M059J (cell line): ENCODE measurements around the gene STK32C. TPM values are rescaled to one million over a fixed set of nuclear protein-coding genes. Genes with fewer than 3 reads are reported as not detected.

Experiments used
- DNase-seq: peaks from one replicate; pipeline ENCODE4 v3.0.0-alpha.2; 2012; ENCODE audit warnings: low read depth
- total RNA-seq: library from RNA; depleted of rRNA; stranded (reverse); fragments of >200 nt; shearing (Covaris generic); gene quantifications from 2 replicates; pipeline ENCODE4 v1.2.3, GENCODE V29; 2014

The STK32C gene
- total RNA-seq, 1 experiment from 2014 or later, result 3.6 TPM

DNA sequence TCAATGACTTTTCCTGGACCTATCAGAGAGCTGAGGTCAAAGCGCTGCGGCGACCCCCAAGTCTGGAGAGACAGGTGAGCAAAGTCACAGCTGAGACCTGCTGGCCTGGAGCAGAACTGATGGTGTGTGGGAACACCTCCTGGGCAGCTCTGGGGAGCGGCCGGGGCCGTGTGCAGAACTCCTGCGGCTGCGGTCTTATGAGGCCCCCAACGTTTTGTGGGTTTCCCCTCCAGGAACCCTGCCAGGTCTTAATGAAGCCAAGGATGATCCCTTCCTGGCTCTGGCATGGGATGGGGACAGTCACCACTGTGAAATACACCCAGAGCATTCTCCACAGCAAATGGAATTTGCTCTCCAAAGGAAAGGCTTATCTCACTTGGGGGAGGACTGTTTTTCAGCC, 94.9 kb downstream of the STK32C start:
- no peak for DNase-seq

DNA sequence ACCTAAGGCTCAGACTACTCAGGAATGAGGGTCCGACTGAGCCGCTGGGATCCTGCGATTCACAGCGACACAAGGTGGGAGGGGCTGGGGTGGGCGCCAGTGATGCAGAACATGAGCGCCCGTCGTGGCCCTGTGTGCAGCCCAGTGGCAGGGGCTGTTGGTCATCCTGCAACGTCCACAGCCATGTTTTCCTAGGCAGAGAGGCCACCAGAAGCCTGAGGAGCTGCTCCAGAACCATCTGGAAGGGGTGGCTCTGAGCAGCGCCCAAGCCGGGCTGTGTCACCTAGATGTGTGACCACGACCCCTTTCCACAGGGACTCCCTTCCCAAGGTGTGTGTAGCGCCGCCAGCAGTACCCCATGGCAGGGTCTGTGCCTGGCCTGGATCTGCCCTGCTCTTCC, 96.5 kb downstream of the STK32C start:
- DNase-seq, result no peak

DNA sequence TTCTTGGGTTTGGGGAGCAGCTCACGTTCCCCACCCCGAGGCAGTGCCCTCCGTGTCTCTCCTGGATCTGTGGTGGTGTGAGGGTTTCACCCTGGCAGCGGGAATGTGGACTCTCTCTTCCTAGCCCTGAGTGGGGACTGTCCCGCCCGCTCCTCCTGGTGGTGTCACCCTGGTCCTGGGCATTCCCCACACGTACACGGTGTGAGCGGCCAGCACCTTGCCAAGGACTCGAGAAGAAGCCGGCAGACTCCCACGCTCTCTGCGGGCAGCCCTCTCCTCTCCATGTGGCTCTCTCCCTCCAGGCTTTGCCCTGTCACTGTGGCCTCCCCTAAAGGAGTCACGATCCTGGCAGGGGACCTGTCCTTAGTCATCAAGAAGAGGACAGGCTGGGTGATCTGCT, 97.0 kb downstream of the STK32C start:
- DNase-seq, result no peak

DNA sequence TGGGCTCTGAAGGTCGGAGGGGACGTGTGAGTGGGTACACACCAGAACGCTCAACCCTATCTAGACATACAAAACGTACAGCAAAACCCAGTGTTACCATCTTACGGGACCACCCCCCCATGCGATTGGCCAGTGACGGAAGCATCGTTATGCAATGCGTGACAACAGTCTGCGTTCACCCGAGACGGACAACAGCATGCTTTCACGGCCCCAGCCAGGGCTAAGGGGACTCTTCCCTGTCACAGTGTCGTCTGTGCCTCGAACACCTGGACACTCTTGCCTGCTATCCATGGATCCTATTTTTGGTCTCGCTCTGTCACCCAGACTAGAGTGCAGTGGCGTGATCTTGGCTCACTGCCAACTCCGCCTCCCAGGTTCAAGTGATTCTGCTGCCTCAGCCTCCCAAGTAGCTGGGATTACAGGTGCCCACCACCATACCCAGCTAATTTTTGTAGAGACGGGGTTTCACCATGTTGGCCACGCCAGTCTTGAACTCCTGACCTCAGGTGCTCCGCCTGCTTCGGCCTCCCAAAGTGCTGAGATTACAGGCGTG, 97.7 kb downstream of the STK32C start:
- no peak for DNase-seq

DNA sequence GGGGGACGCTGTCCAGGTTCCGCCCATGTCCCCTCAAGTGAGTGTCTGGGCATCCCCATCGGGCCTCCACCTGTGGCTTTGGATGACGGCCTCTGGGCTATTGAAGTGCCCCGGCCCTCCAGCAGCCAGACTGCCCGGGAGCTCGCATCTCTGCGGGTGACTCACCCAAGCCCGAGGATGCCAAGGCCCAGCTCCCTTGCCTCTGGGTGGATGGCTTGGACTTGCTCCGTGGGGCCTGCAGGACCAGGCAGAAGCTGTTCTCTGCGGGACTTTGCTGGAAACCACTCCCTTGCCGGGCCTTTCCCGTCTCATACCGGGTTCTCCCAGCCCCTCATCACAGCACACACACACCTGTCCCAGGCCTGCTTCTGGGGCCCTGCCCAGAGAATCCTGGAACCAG, 98.6 kb downstream of the STK32C start:
- peak; percentile 59 for DNase-seq

DNA sequence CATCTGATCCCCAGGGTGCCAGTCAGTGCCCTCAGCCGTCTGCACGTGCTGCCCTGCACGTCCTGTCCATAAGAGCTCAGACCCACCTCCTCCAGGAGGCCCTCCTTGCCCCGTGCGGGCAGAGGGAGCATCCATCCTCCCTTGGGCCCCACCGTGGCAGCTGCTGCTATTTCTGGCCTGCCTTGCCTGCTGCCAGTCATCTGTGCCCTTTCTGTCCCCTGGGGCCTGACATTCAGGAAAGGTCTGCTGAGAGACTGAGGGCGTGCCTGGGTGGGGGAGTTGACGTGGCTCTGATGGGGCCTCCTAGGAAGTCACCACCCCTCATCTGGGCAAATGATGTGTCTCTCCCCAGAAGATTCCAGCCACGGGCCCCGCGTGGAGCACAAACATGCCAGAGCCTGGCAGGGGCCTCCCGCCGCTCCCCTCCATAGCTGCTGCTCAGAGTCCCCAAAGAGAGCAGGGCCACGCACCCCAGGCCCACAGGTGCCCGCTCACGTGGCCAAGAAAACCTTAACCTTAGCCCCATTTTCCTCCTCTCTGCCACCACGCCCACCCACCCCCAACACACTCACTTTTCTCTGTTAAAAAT, 99.2 kb downstream of the STK32C start:
- DNase-seq, result no peak

DNA sequence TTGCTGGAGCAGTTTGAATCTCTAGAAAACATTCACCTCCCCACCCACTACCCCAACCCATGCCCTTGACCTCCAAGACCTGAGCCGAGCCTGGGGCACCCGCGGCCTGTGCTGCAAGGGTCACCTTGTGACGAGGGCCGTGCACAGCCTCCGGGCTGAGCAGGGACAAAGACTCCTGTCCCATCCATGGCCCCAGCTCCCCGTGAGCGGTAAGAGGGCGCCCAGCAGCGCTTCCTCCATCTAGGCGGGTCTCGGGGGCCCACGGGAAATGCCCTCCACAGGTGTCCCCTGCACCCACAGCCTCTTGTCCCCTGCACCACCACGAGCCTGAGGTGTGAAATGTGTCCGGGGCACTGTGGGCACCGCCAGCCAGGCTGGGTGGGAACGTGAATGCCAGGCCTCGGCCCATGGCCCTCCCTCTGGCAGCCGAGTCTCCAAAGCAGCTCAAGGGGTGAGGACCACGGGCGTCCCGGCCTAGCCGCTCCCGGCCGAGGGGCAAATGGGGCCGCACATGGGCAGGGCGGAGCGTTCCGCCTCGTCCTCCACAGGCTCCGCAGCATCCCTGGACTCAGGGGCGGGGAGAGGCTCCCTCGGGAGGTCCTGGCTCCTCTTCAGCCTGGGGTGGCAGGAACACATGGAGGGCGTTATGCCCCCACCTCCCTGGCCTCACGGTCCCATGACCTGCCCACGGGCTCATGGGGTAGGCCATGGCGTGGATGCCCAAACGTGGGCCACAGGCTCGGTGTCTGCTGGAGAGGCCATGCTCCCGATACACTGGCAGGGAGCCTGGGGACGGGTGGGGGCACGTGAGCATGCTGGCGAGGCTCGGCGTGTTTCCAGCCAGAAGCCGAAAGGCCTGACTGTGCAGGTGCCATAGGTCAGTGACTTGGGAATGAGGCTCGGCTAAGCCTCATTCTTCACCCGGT, 100.0 kb downstream of the STK32C start:
- DNase-seq, result no peak

DNA sequence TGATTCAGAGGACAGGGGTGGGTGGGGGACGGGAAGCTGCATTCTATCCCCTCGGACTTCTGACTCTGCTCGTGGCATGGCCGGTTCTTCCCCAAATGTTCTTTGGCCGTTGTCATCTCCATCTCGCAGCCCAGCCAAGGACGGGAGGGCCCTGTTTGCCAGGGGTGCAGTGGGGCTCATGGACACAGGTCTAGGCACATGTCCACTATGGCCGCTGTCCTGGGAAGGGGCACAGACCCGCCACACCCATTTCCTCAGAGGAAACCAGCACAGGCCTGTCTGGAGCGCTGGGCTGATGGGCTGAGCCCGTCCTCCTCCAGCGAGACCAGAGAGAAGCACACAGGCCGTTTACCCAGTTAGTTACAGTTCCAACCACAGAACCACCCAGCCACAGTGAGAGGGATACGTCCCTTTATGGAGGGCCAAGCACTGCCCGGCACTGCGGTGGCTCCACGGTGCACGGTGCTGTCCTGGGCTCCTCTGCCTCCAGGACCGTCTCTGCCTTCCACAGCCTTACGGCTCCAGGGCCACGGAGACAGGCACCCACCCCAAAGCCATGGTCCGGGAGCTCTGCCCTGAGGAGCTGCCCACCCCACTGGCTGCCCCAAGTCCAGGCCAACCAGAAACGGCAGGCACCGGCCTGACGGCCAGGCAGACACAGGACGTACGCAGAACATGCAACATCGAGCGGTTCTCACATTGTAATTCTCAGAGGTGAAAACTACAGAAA, 100.8 kb downstream of the STK32C start:
- no peak for DNase-seq

DNA sequence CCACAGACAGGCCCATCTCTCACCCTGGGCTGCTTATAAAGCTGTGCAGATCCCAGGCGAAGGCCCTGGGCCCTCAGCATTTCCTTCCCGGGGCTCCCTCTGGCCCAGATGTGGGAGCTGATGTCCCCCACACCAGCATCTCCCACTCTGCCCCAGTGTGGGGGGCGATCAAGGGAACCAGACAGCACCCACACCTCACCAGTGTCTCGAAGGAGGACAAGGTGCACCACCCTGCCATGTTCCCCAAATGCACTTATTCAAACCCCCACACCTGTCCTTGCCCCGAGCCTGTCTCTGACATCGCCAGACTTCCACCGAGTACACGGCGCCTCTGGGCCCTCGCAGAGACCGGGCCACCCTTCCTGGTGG, 101.4 kb downstream of the STK32C start:
- DNase-seq, result no peak

DNA sequence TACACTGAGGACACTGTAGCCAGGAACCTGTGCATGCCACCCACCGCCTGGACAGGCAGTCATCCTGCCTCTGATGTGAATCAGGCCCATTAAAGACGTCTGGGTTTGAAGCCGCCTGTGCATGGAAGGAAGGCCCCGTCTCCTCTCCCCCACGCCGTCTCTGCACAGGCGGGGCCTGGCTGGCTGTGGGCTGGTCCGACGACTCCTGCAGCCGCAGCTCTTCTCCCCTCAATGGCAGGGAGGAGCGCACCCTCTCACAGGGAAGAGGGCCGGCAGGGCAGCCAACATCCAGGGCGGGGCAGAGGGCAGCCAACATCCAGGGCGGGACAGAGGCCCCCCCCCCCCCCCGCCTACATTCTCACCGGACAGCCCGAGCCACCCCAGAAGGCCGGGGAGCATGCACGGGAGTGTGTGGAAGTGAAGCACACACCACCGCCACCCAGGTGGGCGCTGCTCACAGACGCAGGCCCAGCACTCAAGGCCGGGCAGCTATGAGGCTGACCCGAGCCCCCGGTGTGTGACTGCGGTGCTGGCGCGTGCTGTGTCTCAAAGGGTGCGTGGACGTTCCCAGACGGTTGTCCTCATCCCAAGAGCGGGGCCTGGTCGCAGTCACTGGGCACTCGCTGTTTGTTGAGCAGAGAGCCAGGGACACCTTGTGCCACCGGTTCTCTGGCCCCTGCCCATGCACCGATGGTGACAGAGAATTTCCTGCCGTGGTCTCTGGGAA, 101.9 kb downstream of the STK32C start:
- DNase-seq, result no peak

DNA sequence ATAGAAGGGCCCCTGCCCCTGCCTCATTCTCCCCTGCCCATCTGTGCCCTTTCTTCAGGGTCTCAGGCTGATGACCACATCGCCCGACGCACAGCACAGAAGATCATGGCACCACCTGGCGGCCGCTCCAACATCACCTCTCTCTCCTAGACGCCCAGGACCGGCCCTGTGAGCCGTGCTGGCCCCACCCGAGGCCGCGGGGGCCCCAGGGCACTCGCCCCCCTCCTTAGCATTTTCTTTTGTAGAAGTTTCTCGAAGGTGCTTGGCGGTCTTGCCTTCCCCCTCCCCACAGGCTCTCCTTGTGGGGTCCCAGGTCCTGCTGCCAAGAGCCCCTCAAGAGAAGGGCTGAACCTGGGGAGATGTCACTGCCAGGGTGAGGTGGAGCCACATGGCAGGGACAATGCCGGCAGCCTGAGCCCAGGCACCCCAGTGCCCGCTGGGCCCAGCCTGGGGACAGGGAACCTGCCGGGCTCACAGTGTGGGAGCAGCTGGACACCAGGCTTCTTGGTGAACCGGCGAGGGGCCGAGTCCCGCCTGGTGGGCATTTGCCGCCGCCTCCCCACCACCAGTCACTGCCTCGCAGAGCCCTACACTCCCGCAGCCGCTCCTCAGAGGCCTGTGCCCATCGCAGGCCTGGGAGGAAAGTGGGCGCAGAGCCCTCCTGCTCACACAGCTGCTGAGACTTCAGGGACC, 102.8 kb downstream of the STK32C start:
- no peak for DNase-seq

DNA sequence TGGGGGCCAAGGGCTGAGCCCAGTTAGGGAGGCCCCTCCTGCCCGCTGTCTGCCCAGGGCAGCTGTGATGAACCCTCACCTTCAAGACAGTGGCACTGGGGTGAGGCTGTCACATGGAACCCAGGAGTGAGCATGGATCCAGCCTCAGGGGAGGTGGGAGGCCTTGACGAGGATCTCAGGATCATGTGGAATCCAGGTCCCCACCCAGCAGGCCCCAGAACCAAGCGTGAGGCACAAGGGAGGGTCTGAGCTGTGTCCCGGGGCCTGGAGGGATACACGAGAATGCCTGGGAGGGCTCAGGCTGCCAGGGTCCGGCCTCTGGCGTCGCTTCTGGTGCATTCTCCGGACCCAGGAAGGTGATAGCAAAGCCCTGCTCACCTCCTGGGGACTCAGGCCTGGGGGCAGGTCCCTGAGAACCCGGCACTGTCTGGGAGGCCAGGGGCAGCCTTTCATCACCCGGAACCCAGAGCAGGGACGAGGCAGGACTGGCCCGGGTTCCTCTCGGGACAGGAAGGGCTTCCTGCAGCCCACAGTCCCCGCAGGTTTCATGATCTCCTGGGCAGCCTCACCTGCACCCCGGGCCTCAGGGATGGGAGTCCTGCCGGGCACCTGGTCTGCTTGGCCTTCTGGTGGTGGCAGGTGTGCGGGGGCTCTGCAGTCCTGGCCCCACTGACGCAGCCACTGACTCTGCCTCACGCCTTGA, 103.5 kb downstream of the STK32C start:
- DNase-seq, result no peak

DNA sequence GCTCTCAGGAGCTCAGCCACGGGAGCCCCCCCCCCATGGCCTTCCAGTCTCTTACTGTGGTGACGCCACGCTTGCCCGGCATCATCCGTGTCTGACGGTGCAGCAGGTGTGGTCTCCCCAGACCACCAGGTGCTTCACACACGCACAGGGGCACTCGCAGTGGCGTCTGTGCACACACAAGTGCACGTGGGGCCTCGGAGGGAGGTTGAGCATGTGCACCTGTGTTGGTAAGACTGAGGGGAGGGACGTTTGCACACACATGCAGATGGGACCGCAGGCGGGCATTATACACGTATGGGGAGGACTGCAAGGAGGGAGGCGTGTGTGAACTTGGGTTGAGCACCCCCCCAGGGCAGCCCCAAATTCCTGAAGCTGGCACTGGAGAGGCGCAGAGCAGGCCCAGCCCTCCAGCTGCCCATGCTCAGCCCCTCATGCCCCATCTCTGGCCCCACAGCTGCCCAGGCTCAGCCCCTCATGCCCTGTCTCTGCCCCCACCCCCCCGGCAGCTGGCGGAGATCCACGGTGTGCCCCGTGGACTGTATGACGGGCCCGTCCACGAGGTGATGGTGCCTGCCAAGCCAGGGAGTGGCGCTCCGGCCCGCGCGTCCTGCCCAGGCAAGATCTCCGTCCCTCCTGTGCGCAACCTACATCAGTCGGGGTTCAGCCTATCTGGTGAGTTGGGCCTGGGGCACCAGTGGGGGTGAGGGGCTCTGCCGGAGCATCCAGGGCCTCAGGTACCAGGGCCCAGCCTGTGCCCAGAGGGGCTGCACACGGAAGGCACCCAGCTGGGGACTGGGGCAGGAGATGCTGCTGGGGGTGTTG, 104.3 kb downstream of the STK32C start:
- DNase-seq, result no peak

DNA sequence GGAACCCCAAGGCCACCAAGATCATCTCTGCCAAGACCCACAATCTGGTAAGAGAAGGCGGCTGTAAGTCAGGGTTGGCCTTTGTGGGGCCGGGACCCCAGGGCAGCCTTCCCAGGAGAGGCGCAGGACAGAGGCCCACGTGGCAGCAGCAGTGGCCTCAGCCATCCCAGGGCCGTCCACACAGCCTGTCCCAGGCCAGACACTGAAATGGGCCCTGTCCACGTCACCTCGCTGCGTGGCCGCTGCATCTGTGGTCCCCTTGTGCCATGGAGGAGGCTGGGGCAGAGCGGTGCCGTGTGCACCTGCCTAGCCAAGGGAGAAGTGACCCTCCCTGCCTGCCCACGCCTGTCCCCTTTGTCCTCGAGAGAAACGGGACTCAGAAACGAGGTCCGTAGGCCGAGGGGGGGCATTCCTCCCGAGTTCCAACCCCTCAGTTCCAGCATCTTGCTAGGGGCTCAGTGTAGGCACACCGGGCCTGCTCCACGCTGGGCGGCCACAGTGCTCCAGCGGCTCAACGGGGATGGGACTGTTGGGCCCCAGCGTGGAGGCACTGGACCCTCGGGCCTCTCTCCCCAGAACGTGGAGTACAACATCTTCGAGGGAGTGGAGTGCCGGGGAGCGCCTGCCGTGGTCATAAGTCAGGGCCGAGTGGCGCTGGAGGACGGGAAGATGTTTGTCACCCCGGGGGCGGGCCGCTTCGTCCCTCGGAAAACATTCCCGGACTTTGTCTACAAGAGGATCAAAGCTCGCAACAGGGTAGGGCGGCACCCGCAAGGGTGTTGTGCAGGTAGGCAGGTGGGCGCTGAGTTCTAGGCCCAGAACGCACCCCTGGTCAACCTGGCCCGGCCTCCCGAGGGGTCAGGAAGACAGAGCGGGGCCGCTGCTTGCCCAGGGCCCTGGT, 105.4 kb downstream of the STK32C start:
- DNase-seq, result no peak

DNA sequence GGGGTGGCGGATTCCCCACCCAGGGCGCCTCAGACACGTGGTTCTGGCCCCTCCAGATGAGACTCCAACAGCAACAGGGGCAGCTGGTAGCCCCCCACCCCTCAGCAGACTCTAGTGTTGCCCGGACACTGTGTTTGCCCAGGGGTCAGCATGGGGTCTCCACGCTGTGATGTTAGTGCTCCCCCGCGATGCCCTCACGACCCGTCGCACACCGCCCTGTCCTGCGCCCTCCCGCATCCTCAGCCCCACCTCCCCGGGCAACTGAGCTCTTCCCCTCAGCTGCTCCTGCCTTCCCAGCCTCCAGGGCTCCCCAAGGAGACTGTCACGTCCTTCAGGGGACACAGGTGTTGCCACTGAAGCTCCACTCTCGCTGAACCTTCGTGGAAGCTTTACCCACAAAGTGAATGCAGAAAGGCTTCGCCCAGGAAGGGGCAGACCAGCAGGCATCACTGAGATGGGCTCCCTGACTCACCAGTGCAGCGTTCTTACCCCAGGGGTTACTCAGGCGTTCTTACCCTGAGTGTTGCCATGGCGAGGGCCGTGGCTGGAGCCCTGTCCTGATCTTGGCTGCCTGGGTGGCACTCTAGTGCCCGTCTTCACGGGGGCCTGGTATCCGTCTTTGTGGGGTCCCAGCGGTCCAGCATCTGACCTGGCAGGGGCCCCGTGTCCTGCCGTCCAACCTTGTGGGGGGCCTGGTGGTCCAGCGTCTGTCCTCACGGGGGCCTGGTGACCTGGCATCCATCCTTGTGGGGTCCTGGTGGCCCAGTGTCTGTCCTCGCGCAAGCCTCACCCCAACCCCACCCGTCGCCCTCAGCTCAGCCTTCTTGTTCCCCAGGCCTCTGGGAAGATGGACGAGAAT, 106.4 kb downstream of the STK32C start:
- no peak for DNase-seq

DNA sequence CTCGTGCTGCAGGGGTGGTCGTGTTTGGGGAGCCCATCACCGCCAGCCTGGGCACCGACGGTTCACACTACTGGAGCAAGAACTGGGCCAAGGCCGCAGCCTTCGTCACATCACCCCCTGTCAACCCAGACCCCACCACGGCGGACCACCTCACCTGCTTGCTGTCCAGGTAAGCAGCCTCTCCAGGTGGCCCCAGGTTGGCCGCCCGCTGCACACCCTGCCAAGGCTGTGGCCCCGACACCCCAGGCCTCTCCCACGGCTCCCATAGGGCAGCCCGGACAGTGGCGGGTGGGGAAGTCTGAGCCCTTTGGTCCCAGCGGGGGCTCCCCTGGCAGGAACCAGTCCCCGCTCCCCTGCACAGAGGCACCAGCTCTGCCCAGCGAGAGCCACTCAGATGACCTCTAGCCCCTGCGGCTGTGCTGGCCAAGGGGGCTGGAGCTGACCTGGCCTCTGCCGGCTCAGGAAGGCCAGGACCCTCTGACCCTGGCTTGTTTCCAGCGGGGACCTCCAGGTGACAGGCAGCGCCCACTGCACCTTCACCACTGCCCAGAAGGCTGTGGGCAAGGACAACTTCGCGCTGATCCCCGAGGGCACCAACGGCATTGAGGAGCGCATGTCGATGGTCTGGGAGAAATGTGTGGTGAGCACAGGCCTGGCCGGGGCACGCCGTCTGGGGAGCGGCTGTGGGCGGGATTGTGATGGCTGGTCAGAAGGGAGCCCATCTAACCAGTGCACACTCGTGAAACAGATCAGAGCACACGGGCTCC, 107.2 kb downstream of the STK32C start:
- no peak for DNase-seq

DNA sequence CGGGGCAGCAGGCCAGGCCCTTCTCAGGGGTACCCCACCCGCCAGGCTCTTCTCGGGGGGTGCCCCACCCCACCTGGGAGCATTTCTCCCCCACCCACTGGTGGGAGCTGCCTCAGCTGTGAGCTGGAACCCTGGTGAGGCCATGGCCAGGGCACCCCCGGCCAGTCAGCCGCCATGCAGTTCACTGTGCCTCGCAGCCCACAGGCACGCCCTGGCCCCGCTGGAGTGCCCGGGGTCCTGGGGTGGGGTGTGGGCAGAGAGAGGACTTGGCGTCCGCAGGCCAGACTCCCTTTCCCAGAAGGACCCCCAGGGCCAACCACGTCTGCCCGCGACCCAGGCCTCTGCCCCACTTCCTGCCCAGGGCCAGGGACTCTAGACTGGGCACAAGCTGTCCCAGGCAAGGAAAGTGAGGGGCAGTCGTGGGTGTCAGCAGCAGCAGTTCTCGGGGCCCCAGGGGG, 107.9 kb downstream of the STK32C start:
- DNase-seq, result no peak
